HG02571 (cell line): Measurements from ENCODE around the gene LYZ.

Experiments used
- ATAC-seq: cut with Tn5 transposase; IDR thresholded peaks from one replicate; pipeline ENCODE4 v1.9.1; 2021; ENCODE audit warnings: mild to moderate bottlenecking, moderate library complexity; ENCODE audit not compliant: unreplicated experiment

Gene LYZ

GRCh38 chr12:69338120-69338859 is 9.9 kb upstream of the LYZ start:
- ATAC-seq = no peak

GRCh38 chr12:69338936-69339335 is 9.2 kb upstream of the LYZ start:
- ATAC-seq = no peak

- no peak for ATAC-seq
Observed at GRCh38 chr12:69339999-69340398, 8.2 kb upstream of the LYZ start.

GRCh38 chr12:69341328-69341727 is 6.9 kb upstream of the LYZ start:
- ATAC-seq = no peak

GRCh38 chr12:69342421-69342820 is 5.8 kb upstream of the LYZ start:
- ATAC-seq = no peak

- no peak for ATAC-seq
Observed at GRCh38 chr12:69343357-69343756, 4.8 kb upstream of the LYZ start.

- no peak for ATAC-seq
Observed at GRCh38 chr12:69343885-69344612, 4.1 kb upstream of the LYZ start.

GRCh38 chr12:69345077-69345476 is 3.1 kb upstream of the LYZ start:
- no peak for ATAC-seq

- ATAC-seq = no peak
Observed at GRCh38 chr12:69345742-69346141, 2.4 kb upstream of the LYZ start.

GRCh38 chr12:69350002-69350626 is 1.9 kb downstream of the LYZ start:
- no peak for ATAC-seq

GRCh38 chr12:69350777-69351176 is 2.6 kb downstream of the LYZ start:
- no peak for ATAC-seq

- no peak for ATAC-seq
Observed at GRCh38 chr12:69351462-69352236, 3.5 kb downstream of the LYZ start.

GRCh38 chr12:69352904-69353303 is 4.7 kb downstream of the LYZ start:
- ATAC-seq = no peak

- no peak for ATAC-seq
Observed at GRCh38 chr12:69354172-69354555, 6.0 kb downstream of the LYZ start.

GRCh38 chr12:69354556-69355187 is 6.5 kb downstream of the LYZ start:
- no peak for ATAC-seq

GRCh38 chr12:69355363-69356028 is 7.3 kb downstream of the LYZ start:
- ATAC-seq = no peak

- peak; percentile 84 for ATAC-seq
Observed at GRCh38 chr12:69359531-69360347, 11.6 kb downstream of the LYZ start, which contains the start of gene YEATS4. Gene YEATS4 (plus strand): TSS chr12:69359743. CDS start chr12:69359973, 230 bp downstream.

GRCh38 chr12:69360348-69360672 is 12.1 kb downstream of the LYZ start:
- no peak for ATAC-seq

GRCh38 chr12:69366796-69367195 is 18.6 kb downstream of the LYZ start:
- ATAC-seq = no peak
